ENCODE results near the gene TRAK1.
A peak's percentile ranks its signal among the peaks of the same experiment; 100 is the strongest.

TRAK1 gene

GRCh38 chr3:42177801-42178150, 86.6 kb downstream of the TRAK1 start:
- no peak for DNase-seq (ENCODE audit: low spot score)

- DNase-seq (ENCODE audit: low spot score), result peak; percentile 86
Measured at GRCh38 chr3:42179110-42179725, 88.1 kb downstream of the TRAK1 start.

DNA sequence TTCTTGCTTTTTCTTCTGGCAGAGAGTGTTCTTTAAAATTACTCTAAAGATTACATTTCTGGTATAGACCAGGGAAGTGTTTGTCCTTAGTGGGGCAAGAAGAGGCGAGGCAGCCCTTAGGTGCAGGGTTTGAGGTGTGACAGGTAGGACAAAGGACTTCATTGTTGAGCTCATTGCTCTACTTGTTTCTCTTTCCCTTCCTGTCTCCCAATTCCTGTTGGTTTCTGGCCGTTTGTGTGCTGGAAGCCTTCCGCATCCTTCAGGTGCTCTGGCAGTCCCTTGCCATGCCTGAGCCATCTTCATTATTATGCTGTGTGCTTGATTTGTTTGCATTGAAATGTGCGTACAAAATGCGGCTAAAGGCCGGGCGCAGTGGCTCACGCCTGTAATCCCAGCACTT, 89.7 kb downstream of the TRAK1 start:
- DNase-seq (ENCODE audit: low spot score), result no peak

DNA sequence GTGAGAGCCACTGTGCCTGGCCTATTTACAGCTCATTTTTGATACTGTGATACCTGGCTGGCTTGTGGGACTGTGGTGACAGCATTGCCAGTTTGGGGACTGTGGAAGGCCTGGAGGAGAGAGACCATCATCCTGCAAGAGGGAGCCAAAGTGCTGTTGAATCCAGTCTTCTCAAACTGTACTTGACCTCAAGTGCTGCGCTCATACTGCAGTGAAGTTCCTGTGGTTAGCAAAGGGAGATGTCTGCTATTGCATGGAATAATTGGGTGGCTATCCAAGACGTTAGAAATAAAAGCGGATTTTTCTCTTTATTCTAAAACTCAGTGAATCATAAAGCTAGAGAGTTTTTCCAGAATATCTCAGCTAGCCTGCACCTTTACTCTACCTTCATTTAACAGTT, 91.4 kb downstream of the TRAK1 start:
- DNase-seq (ENCODE audit: low spot score), result peak; percentile 39

GRCh38 chr3:42183991-42184632, 93.0 kb downstream of the TRAK1 start:
- DNase-seq (ENCODE audit: low spot score), result no peak

DNA sequence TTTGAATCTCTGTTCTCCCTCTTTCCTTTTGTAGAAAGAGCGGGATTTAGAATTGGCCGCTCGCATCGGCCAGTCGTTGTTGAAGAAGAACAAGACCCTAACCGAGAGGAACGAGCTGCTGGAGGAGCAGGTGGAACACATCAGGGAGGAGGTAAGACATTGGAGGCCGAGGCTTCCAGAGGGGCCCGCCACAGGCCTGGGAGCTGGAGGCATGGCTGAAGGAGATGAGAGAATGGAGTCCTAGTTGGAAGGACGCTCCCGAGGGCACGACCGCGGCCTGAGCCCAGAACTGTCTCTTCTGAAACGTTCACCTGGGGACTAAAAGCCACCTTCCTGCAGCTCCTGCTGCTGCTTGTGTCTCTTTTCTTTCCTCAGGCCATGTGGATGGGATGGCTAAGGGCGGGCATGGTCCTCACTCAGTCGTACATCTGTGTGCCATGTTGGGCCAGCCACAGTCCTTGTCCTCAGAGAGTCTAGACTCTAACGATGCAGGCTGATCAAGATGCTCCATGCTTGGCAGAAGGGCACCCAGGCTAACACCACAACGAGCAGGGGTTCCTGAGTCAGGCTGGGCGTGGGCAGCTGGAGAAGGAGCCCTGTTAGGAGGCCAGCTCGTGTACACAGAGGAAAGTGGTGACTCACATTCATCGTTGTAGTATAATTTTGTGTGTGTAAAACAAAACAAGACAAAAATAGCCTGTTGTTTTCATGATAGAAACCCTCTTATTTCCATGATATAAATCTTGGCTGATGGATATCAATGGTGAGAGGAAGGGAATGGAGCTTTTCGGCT, 93.7 kb downstream of the TRAK1 start:
- no peak for DNase-seq (ENCODE audit: low spot score)

DNA sequence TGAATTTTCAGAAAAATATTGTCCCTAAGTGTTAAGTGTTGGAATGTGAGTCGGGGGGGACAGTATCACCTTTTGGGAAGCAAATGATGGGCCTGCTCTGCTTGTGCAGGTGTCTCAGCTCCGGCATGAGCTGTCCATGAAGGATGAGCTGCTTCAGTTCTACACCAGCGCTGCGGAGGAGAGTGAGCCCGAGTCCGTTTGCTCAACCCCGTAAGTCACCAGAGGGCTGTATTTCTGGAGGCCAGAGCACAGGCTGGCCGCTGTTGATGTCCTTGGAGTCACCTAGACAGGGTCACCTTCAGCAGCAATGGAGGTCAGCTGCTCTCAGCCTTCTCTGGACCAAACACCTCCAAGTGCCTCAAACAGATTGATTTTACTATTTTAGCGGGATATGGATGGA, 96.8 kb downstream of the TRAK1 start:
- DNase-seq (ENCODE audit: low spot score), result no peak

DNA sequence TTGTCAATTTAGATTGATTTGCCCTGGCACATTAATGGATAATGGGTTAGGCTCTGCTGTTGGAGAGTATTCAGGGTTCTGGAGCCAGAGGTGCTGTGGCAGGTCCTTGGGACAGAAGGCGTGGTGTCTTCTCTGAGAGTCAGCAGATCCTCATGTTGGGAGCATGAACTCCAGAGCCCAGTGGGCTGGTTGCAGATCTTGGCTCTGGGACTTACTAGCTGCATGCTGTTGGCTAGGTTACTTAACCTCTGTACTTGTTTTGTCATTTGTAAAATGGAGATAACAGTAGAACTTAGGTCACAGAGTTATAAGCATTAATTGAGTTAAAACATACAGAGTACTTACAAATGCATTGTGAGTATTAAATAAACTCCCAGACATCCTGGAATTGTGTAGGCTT, 97.2 kb downstream of the TRAK1 start:
- no peak for DNase-seq (ENCODE audit: low spot score)

GRCh38 chr3:42189001-42189460, 97.9 kb downstream of the TRAK1 start:
- no peak for DNase-seq (ENCODE audit: low spot score)

GRCh38 chr3:42189736-42190135, 98.6 kb downstream of the TRAK1 start:
- DNase-seq (ENCODE audit: low spot score), result no peak

- peak; percentile 49 for DNase-seq (ENCODE audit: low spot score)
Measured at GRCh38 chr3:42190701-42191442, 99.7 kb downstream of the TRAK1 start.

- no peak for DNase-seq (ENCODE audit: low spot score)
Measured at GRCh38 chr3:42191443-42191747, 100.2 kb downstream of the TRAK1 start.

DNA sequence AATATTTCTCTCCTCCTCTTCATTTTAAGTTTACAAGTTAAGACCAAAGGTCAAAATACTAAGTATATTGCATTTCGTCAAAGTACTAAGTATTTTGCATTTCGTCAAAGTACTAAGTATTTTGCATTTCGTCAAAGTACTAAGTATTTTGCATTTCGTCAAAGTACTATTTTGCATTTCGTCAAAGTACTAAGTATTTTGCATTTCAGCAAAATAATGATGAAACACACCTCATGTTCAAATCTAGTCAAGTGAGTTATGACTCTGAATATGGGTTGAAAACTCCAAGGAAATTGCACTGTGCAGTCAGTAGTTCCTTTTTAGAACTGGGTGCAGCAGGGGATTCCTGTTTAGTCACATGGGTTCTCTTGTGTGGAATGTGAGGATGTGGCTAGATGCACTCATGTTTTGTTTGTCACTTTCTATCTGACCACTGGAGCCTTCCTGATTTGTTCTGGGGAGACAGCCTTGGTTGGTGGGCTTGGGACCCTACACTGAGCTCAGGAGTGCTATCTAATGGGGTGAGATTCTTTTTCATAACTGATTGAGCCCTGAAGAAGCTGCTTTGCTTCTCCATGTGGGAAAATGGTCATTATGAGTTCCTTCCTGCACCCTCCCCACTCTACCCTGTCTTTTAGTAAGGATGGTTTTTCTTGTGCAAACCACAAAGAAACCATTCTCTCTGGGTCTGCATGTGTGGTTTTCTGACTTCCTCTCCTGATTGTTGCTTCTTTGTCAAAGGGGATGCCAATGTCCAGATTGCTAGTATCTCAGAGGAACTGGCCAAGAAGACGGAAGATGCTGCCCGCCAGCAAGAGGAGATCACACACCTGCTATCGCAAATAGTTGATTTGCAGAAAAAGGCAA, 101.4 kb downstream of the TRAK1 start:
- peak; percentile 70 for DNase-seq (ENCODE audit: low spot score)

GRCh38 chr3:42194943-42195510, 103.9 kb downstream of the TRAK1 start:
- no peak for DNase-seq (ENCODE audit: low spot score)

DNA sequence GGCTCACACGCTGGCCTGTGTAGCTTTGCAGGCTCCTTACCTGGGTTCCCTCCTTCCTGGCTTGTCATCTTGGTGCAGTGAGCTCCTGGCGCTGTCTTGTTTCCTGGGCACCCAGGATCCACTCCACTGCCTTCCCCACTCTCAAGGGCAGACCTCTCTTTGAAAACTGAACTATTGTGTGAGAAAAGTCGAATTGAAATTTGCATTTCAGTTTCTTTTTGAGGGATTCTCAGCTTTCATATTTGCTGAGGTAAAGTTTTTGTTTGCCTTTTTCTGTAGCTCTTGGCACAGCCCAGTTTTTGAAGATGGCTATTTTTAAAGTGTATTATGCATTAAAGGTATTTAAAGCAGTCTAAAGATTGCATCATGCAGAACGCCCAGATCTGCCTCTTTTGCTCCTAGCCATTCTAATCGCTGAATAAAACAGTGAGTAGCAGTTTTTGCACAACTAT, 104.7 kb downstream of the TRAK1 start:
- no peak for DNase-seq (ENCODE audit: low spot score)

- DNase-seq (ENCODE audit: low spot score), result no peak
Measured at GRCh38 chr3:42198709-42199108, 107.6 kb downstream of the TRAK1 start.

DNA sequence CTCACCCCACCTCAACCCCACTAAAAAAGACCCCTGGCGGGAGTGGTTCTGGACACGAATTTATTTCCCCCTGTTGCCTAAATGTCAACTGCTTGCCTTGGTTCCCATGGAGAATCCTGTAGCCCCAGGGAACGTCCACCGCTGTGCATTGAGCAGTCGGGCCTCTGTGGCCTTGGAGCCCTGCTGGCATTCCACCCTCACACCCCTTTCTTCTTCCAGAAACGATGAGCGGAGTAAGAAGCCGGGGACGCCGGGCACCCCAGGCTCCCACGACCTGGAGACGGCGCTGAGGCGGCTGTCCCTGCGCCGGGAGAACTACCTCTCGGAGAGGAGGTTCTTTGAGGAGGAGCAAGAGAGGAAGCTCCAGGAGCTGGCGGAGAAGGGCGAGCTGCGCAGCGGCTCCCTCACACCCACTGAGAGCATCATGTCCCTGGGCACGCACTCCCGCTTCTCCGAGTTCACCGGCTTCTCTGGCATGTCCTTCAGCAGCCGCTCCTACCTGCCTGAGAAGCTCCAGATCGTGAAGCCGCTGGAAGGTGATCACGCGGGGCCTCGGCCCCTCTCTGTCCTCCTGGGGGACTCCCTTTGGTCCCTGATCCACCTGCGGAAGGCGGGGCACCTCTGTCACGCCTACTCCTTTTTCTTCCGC, 111.2 kb downstream of the TRAK1 start:
- DNase-seq (ENCODE audit: low spot score), result no peak

- no peak for DNase-seq (ENCODE audit: low spot score)
Measured at GRCh38 chr3:42204867-42205599, 113.9 kb downstream of the TRAK1 start.

DNA sequence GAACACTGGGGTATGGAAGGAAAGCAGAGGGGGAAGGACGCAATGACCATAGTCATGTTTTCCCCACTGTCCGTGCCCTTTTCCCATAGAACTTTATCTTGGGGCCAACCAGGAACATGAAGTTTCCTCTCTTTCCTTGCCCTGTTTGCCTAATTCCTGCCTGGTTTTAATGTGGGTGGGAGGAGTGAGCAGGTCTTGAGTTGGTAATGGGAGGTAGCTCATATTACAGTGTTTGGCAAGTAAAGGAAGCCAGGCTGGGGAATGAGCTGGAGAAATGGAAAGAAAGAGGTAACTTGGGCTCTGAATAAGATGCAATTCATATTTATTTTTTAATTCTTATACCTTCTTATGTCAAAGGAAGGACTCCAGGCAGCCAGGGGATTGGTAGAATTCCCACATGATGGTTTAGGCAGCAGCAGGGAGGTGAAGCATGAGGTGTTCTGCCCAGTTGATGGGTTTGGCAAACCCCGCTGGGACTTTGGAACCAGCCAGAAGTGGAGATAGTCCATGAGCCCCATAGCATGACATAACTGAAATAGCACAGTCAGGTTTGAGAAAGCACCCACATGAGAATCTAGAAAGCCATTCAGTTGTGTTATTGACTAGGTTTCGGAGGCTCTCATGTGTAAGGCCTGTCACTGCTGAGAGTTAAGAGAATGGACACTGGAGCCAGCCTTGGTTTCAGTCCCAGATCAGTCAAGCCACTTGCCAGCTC, 114.8 kb downstream of the TRAK1 start:
- DNase-seq (ENCODE audit: low spot score), result no peak

Data from hepatic stellate cell (primary cell).